Measurements from ENCODE around the gene PLEK. TPM values are rescaled to one million over a fixed set of nuclear protein-coding genes. Genes with fewer than 3 reads are reported as not detected.

Gene PLEK
- total and polyA plus RNA-seq, 10 donors = 49.1 to 202 (median 101) TPM

DNA sequence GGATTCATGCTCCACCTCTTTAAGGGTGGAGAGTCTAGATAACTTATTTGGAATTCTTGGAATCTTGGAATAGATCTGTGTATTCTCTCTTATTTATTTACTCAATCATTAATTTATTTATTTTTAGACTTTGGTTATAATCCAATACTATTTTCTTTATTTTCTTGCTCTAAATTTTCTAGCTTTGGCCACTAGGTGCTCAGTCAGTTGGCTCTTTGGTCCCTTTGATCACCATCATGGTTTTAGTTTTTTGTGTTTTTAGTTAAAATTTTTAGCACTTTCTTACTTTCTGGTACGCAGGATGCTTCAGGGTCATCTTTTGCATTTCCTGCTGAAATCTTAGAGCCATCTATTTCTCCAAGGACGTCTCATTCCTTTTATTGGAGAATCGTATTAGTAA is 5.2 kb upstream of the PLEK start:
- H3K4me1 ChIP-seq = peaks cover 5 to 44% (median 33%) of the 10 kb centered on the region in 6 donors
- intact Hi-C loops (cut with DNase I; ENCODE audit: low total_unique reads) = loop anchor here (5.0 kb wide), 1 partner anchor 82 kb away; no protein-coding TSS in a partner anchor
- no peaks in the 10 kb centered on the region for H3K27me3 ChIP-seq (replicated peaks in 1 of 7)
- H3K27ac ChIP-seq = no peak overlapping the region
- 74 to 89% (median 85%) methylated on average over 3 of the region's 3 CpGs for WGBS, 5 donors
- DNase-seq = no peak
- TF ChIP-seq POLR2AphosphoS5 (IDR thresholded peaks at IDR 0.05) (no peak), CTCF (IDR thresholded peaks at IDR 0.05 in 8 of 11, conservative IDR thresholded peaks at IDR 0.05 in 3 of 11) (no peak), POLR2A (IDR thresholded peaks at IDR 0.05) (no peak)
- H3K4me3 ChIP-seq = no peak overlapping the region
- no peaks in the 10 kb centered on the region for H3K36me3 ChIP-seq
- no peaks in the 10 kb centered on the region for H3K9me3 ChIP-seq

GRCh38 chr2:68362069-68362468 is 3.0 kb upstream of the PLEK start:
- peak overlapping the region; percentile 29 to 95 (median 83) for H3K27ac ChIP-seq
- H3K4me3 ChIP-seq = peak overlapping the region in 5 of 8 donors; percentile 6 to 62 (median 18)
- no peaks in the 10 kb centered on the region for H3K9me3 ChIP-seq
- H3K27me3 ChIP-seq (replicated peaks in 1 of 7) = no peaks in the 10 kb centered on the region
- DNase-seq = peak; percentile 94
- H3K4me1 ChIP-seq = peaks cover 8 to 56% (median 38%) of the 10 kb centered on the region in 6 donors
- no peaks in the 10 kb centered on the region for H3K36me3 ChIP-seq
- intact Hi-C loops (cut with DNase I; ENCODE audit: low total_unique reads) = loop anchor here (5.0 kb wide), 1 partner anchor 80 kb away; no protein-coding TSS in a partner anchor
- TF ChIP-seq CTCF (IDR thresholded peaks at IDR 0.05 in 8 of 11, conservative IDR thresholded peaks at IDR 0.05 in 3 of 11) (peak; percentile 71 to 94 (median 89)), POLR2AphosphoS5 (IDR thresholded peaks at IDR 0.05) (peak in 2 of 3 donors; percentile 35 to 79), POLR2A (IDR thresholded peaks at IDR 0.05) (no peak)
- 7 to 24% (median 14%) methylated on average over 12 of the region's 12 CpGs for WGBS, 5 donors

- DNase-seq = no peak
- Histone ChIP-seq H3K4me1 (peaks cover 8 to 60% (median 44%) of the 10 kb centered on the region in 6 donors), H3K27ac (peak overlapping the region; percentile 29 to 95 (median 83)), H3K36me3 (no peaks in the 10 kb centered on the region), H3K9me3 (no peaks in the 10 kb centered on the region), H3K4me3 (peak overlapping the region in 1 of 8 donors; percentile 62), H3K27me3 (replicated peaks in 1 of 7) (no peaks in the 10 kb centered on the region)
- TF ChIP-seq CTCF (IDR thresholded peaks at IDR 0.05 in 8 of 11, conservative IDR thresholded peaks at IDR 0.05 in 3 of 11) (no peak), POLR2A (IDR thresholded peaks at IDR 0.05) (no peak), POLR2AphosphoS5 (IDR thresholded peaks at IDR 0.05) (no peak)
- 26 to 54% (median 45%) methylated on average over 7 of the region's 7 CpGs for WGBS, 5 donors
- intact Hi-C loops (cut with DNase I; ENCODE audit: low total_unique reads) = loop anchor here (5.0 kb wide), 1 partner anchor 80 kb away; no protein-coding TSS in a partner anchor
These were observed 2.3 kb upstream of the PLEK start for GRCh38 chr2:68362749-68363148.

DNA sequence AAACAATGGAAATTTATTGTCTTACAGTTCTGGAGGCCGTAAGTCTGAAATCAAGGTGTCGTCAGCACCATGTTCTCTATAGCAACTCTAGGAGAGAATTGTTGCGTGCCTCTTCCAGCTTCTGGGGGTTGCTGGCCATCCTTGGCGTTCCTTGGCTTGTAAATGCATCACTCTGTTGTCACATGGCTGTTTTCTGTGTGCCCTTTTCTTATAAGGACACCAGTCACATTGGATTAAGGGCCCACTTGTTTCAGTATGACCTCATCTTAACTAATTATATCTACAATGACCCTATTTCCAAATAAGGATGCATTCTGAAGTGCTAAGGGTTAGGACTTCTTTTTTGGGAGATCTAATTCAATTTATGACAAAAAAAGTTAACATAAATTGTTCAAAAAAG is 1.4 kb upstream of the PLEK start:
- Histone ChIP-seq H3K9me3 (no peaks in the 10 kb centered on the region), H3K36me3 (peaks cover 0 to 6% (median 0%) of the 10 kb centered on the region in 6 donors), H3K27ac (peak overlapping the region in 7 of 8 donors; percentile 84 to 95 (median 94)), H3K27me3 (replicated peaks in 1 of 7) (no peaks in the 10 kb centered on the region), H3K4me1 (peaks cover 9 to 65% (median 53%) of the 10 kb centered on the region in 6 donors), H3K4me3 (peak overlapping the region in 1 of 8 donors; percentile 79)
- DNase-seq = no peak
- intact Hi-C loops (cut with DNase I; ENCODE audit: low total_unique reads) = loop anchor here (5.0 kb wide), 1 partner anchor 79 kb away; no protein-coding TSS in a partner anchor
- whole genome bisulfite sequencing, 5 donors = 90 to 97% (median 93%) methylated on average over 4 of the region's 4 CpGs
- no peak for TF ChIP-seq POLR2AphosphoS5 (IDR thresholded peaks at IDR 0.05)
- no peak for TF ChIP-seq POLR2A (IDR thresholded peaks at IDR 0.05)
- TF ChIP-seq CTCF (IDR thresholded peaks at IDR 0.05 in 8 of 11, conservative IDR thresholded peaks at IDR 0.05 in 3 of 11) = no peak

All from spleen (tissue), 11 donors.